GM12878 (cell line): Measurements from ENCODE around the gene RRAGB. TPM values are rescaled to one million over a fixed set of nuclear protein-coding genes. Genes with fewer than 3 reads are reported as not detected.
A peak's percentile ranks its signal among the peaks of the same experiment; 100 is the strongest.

ENCODE experiments used
- NR2C1 ChIP-seq: fragments of 450-650 bp; IDR thresholded peaks from 2 replicates; pipeline ENCODE4 v1.6.1; 2017; ENCODE audit warnings: antibody characterized with exemption, mild to moderate bottlenecking, moderate library complexity
- PML ChIP-seq: IDR thresholded peaks from 2 replicates; pipeline ENCODE4 v1.6.1; 2012; ENCODE audit warnings: low read length, inconsistent platforms
- SMC3 ChIP-seq: IDR thresholded peaks from 2 replicates; pipeline ENCODE4 v1.6.1; 2011; ENCODE audit warnings: low read length, improper control_type of control experiment, borderline replicate concordance
- polyA plus RNA-seq, 11 experiments: library from polyadenylated mRNA; depleted of rRNA in 4 of 11; unstranded in 6 of 11; stranded (reverse) in 5 of 11; fragments of >200 nt; fragmentation: Nextera tagmentation in 4 of 11; fragmentation: Illumina TruSeq in 1 of 11; extraction: Ambion mirVana in 4 of 11; extraction: Trizol in 1 of 11; gene quantifications; 1 replicate in 1 of 11; 2 replicates in 10 of 11; pipeline versions ENCODE4 v1.2.1 to v1.2.3, GENCODE V29; 2011 to 2016; ENCODE audit warnings: inconsistent platforms in 2 of 11, missing spikeins in 2 of 11, low read depth in 1 of 11
- total RNA-seq, 4 experiments: library from RNA; depleted of rRNA in 3 of 4; stranded (reverse); fragments of >200 nt in 3 of 4; fragmentation: Illumina TruSeq in 1 of 4; extraction: Trizol in 1 of 4; gene quantifications; 2 replicates each; pipeline versions ENCODE4 v1.2.1 to v1.2.3, GENCODE V29; 2013 to 2021
- TF ChIP-seq, protein P1 (sequence below), 3 experiments: IDR thresholded peaks in 2 of 3; conservative IDR thresholded peaks in 1 of 3; 2 replicates each; pipeline ENCODE4 v1.5.1; 2011; ENCODE audit warnings: low read depth in 3 of 3, low read length in 3 of 3, mild to moderate bottlenecking in 3 of 3, control low read depth in 2 of 3, moderate library complexity in 2 of 3, inconsistent platforms in 1 of 3, mixed read lengths in 1 of 3; ENCODE audit not compliant: control insufficient read depth in 2 of 3, insufficient read depth in 1 of 3; ENCODE audit errors: extremely low read depth in 1 of 3

The RRAGB gene
- total and polyA plus RNA-seq, 10 of the 15 experiments (the other 5 are each of a cell fraction or from before 2014, with no cell fraction given), result 8.2 to 30.8 (median 12.0) TPM

DNA sequence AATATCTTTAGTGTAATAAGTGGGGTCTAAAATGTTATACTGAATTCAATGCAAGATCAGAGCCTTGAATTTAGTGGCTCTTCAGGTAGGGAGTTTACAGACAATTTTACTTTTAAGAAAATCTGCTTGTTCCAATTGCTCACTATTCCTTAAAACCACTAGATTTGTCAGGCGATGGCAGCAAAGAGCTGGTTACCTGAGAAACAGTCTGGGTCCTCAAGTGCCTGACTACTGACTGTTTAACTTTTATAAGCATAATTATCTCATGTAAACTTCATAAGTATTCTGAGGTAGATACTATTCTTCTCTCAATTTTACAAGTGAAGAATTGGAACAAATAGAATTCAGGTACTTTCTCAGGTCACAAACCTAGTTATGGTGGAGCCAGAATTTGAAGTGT lies 84.3 kb downstream of the RRAGB start (continued):
- TF ChIP-seq, protein P1, sequence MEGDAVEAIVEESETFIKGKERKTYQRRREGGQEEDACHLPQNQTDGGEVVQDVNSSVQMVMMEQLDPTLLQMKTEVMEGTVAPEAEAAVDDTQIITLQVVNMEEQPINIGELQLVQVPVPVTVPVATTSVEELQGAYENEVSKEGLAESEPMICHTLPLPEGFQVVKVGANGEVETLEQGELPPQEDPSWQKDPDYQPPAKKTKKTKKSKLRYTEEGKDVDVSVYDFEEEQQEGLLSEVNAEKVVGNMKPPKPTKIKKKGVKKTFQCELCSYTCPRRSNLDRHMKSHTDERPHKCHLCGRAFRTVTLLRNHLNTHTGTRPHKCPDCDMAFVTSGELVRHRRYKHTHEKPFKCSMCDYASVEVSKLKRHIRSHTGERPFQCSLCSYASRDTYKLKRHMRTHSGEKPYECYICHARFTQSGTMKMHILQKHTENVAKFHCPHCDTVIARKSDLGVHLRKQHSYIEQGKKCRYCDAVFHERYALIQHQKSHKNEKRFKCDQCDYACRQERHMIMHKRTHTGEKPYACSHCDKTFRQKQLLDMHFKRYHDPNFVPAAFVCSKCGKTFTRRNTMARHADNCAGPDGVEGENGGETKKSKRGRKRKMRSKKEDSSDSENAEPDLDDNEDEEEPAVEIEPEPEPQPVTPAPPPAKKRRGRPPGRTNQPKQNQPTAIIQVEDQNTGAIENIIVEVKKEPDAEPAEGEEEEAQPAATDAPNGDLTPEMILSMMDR (IDR thresholded peaks at IDR 0.05 in 2 of 3, conservative IDR thresholded peaks at IDR 0.05 in 1 of 3; ENCODE audit: control insufficient read depth in 2 of 3, extremely low read depth in 1 of 3, insufficient read depth in 1 of 3, low read depth in 3 of 3, low read length in 3 of 3), result peak in 1 of 3 experiments; percentile 32; a peak in 1 of 6 replicates
- TF ChIP-seq PML, result no peak
- TF ChIP-seq SMC3, result peak; percentile 35; the same call in 1 of the 2 replicates
- TF ChIP-seq NR2C1, result no peak

Other genes starting within 250 kb of the RRAGB start
- gene USP51, start 227.9 kb upstream of the RRAGB start, total RNA-seq (2014; rRNA removed), result 1.3 and 1.6 TPM in 2 replicates
- 1.3 and 1.6 TPM in 2 replicates for gene USP51, start 227.9 kb upstream of the RRAGB start, total RNA-seq (2014; rRNA removed; fragmentation: Illumina TruSeq; extraction: Trizol)
- 1.5 and 1.6 TPM in 2 replicates for gene USP51, start 227.9 kb upstream of the RRAGB start, total RNA-seq (2021)
- gene USP51, start 227.9 kb upstream of the RRAGB start, polyA plus RNA-seq (2011; rRNA removed), result 1.1 and 1.7 TPM in 2 replicates
- 1.5 and 2.1 TPM in 2 replicates for gene USP51, start 227.9 kb upstream of the RRAGB start, polyA plus RNA-seq (2014; fragmentation: Illumina TruSeq; extraction: Trizol)
- gene USP51, start 227.9 kb upstream of the RRAGB start, polyA plus RNA-seq (2014; fragmentation: Nextera tagmentation; extraction: Ambion mirVana), result under 1 TPM; 0.52 to 0.73 TPM
- gene USP51, start 227.9 kb upstream of the RRAGB start, polyA plus RNA-seq (2014; rRNA removed), result 0.82 and 1.1 TPM in 2 replicates
- under 1 TPM; 0.58 to 0.89 TPM for gene USP51, start 227.9 kb upstream of the RRAGB start, polyA plus RNA-seq (2016; fragmentation: Nextera tagmentation; extraction: Ambion mirVana)
- gene FOXR2, start 94.3 kb upstream of the RRAGB start, total RNA-seq (2014; rRNA removed), result not detected in 2 replicates
- gene FOXR2, start 94.3 kb upstream of the RRAGB start, total RNA-seq (2014; rRNA removed; fragmentation: Illumina TruSeq; extraction: Trizol), result not detected in 2 replicates
- not detected in 2 replicates for gene FOXR2, start 94.3 kb upstream of the RRAGB start, total RNA-seq (2021)
- gene FOXR2, start 94.3 kb upstream of the RRAGB start, polyA plus RNA-seq (2011; rRNA removed), result not detected in 2 replicates
- not detected in 2 replicates for gene FOXR2, start 94.3 kb upstream of the RRAGB start, polyA plus RNA-seq (2014; fragmentation: Illumina TruSeq; extraction: Trizol)
- not detected for gene FOXR2, start 94.3 kb upstream of the RRAGB start, polyA plus RNA-seq (2014; fragmentation: Nextera tagmentation; extraction: Ambion mirVana)
- not detected in 2 replicates for gene FOXR2, start 94.3 kb upstream of the RRAGB start, polyA plus RNA-seq (2014; rRNA removed)
- not detected for gene FOXR2, start 94.3 kb upstream of the RRAGB start, polyA plus RNA-seq (2016; fragmentation: Nextera tagmentation; extraction: Ambion mirVana)